Activated CD4-positive, alpha-beta memory T cell treated with anti-CD3 and anti-CD28 coated beads for 36 hours (primary cell): Measurements from ENCODE around the gene PLA2G5. TPM values are rescaled to one million over a fixed set of nuclear protein-coding genes. Genes with fewer than 3 reads are reported as not detected.

ENCODE experiments used
- CTCF ChIA-PET: fragments of 350-600 bp; sonication (Branson Sonifier 250); formaldehyde crosslinking; loops from one replicate; lab custom pipeline; 2021; ENCODE audit warnings: antibody characterized with exemption, inconsistent platforms; lab: Charles Lee
- POLR2A ChIA-PET: fragments of 350-600 bp; sonication (Branson Sonifier 250); formaldehyde crosslinking; loops from one replicate; lab custom pipeline; 2021; ENCODE audit warnings: antibody characterized with exemption; lab: Charles Lee
- DNase-seq: peaks from one replicate; pipeline ENCODE4 v3.0.0-alpha.2; 2020
- H3K27ac Mint-ChIP-seq: one replicate; pipeline ENCODE4 v1.8.0; 2021; ENCODE audit warnings: mixed read lengths
- H3K27me3 Mint-ChIP-seq: one replicate; pipeline ENCODE4 v1.8.0; 2021; ENCODE audit warnings: mixed read lengths
- H3K36me3 Mint-ChIP-seq: one replicate; pipeline ENCODE4 v1.8.0; 2021; ENCODE audit warnings: mixed read lengths
- H3K4me1 Mint-ChIP-seq: one replicate; pipeline ENCODE4 v1.8.0; 2021; ENCODE audit warnings: low read depth, mixed read lengths
- H3K4me3 Mint-ChIP-seq: one replicate; pipeline ENCODE4 v1.8.0; 2021; ENCODE audit warnings: mild to moderate bottlenecking, mixed read lengths
- H3K9me3 Mint-ChIP-seq: one replicate; pipeline ENCODE4 v1.8.0; 2021; ENCODE audit warnings: mixed read lengths
- intact Hi-C: fragments of 100-400 bp; cut with micrococcal nuclease; formaldehyde crosslinking; loops from one replicate; pipeline ENCODE4 v1.15.1; 2023
- total RNA-seq, 2 experiments: library from RNA; stranded (reverse); gene quantifications; one replicate each; pipeline ENCODE4 v1.2.3, GENCODE V29; 2021

Gene PLA2G5
- total RNA-seq, 2 experiments from 2014 or later: not detected

- DNase-seq: no peak
- H3K4me1 Mint-ChIP-seq: no peaks in the 10 kb centered on the region
- no peaks in the 10 kb centered on the region for H3K36me3 Mint-ChIP-seq
- intact Hi-C loops: no loop called here
- no peak overlapping the region for H3K4me3 Mint-ChIP-seq
- no peaks in the 10 kb centered on the region for H3K9me3 Mint-ChIP-seq
- CTCF ChIA-PET: interaction anchor here (1.2 to 1.8 kb wide), 2 partner anchors 19 to 100 kb away, joined by 3 to 4 read pairs; no protein-coding TSS in a partner anchor
- H3K27me3 Mint-ChIP-seq: no peaks in the 10 kb centered on the region
- POLR2A ChIA-PET: no interaction called here
- H3K27ac Mint-ChIP-seq: no peak overlapping the region
These were observed 25.8 kb downstream of the PLA2G5 start for GRCh38 chr1:20095564-20096434.

GRCh38 chr1:20096840-20097447, 26.9 kb downstream of the PLA2G5 start:
- intact Hi-C loops: no loop called here
- peaks cover 3% of the 10 kb centered on the region for H3K27me3 Mint-ChIP-seq
- CTCF ChIA-PET: interaction anchor here (1.2 to 1.8 kb wide), 2 partner anchors 18 to 99 kb away, joined by 3 to 4 read pairs; no protein-coding TSS in a partner anchor
- no peak overlapping the region for H3K27ac Mint-ChIP-seq
- no peak overlapping the region for H3K4me3 Mint-ChIP-seq
- DNase-seq: no peak
- POLR2A ChIA-PET: no interaction called here
- no peaks in the 10 kb centered on the region for H3K36me3 Mint-ChIP-seq
- H3K9me3 Mint-ChIP-seq: no peaks in the 10 kb centered on the region
- no peaks in the 10 kb centered on the region for H3K4me1 Mint-ChIP-seq

- CTCF ChIA-PET: interaction anchor here (1.1 to 1.6 kb wide), 3 partner anchors 14 to 53 kb away, joined by 3 to 4 read pairs (median 4); no protein-coding TSS in a partner anchor
- intact Hi-C loops: no loop called here
These were observed 29.5 kb downstream of the PLA2G5 start for GRCh38 chr1:20099533-20099932.

GRCh38 chr1:20100632-20101355, 30.8 kb downstream of the PLA2G5 start:
- intact Hi-C loops: loop anchor here (1.0 to 5.0 kb wide), 2 partner anchors 52 to 87 kb away; partner anchors contain the start of genes PLA2G2C and UBXN10
- Mint-ChIP-seq H3K9me3 (no peaks in the 10 kb centered on the region), H3K27me3 (peaks cover 3% of the 10 kb centered on the region), H3K4me3 (no peak overlapping the region), H3K4me1 (peaks cover 2% of the 10 kb centered on the region), H3K36me3 (no peaks in the 10 kb centered on the region), H3K27ac (no peak overlapping the region)
- POLR2A ChIA-PET: no interaction called here
- CTCF ChIA-PET: interaction anchor here (1.1 to 2.4 kb wide), 6 partner anchors 10 to 393 kb away, joined by 3 to 19 read pairs (median 4); no protein-coding TSS in a partner anchor
- peak; percentile 51 for DNase-seq

More at GRCh38 chr1:20099533-20099932, 29.5 kb downstream of the PLA2G5 start:
- POLR2A ChIA-PET: no interaction called here
- Mint-ChIP-seq H3K9me3 (no peaks in the 10 kb centered on the region), H3K36me3 (no peaks in the 10 kb centered on the region), H3K4me3 (no peak overlapping the region), H3K4me1 (peaks cover 2% of the 10 kb centered on the region), H3K27me3 (peaks cover 3% of the 10 kb centered on the region), H3K27ac (no peak overlapping the region)
- no peak for DNase-seq

- H3K27ac Mint-ChIP-seq: peak overlapping the region; percentile 6
- no peaks in the 10 kb centered on the region for H3K9me3 Mint-ChIP-seq
- no peak overlapping the region for H3K4me3 Mint-ChIP-seq
- no peaks in the 10 kb centered on the region for H3K36me3 Mint-ChIP-seq
- ChIA-PET CTCF (interaction anchor here (2.4 kb wide), 1 partner anchor 49 kb away, joined by 13 read pairs; no protein-coding TSS in a partner anchor), POLR2A (no interaction called here)
- intact Hi-C loops: loop anchor here (5.0 kb wide), 1 partner anchor 84 kb away; the partner anchor contains the start of genes PLA2G2C and UBXN10
- DNase-seq: no peak
- peaks cover 2% of the 10 kb centered on the region for H3K4me1 Mint-ChIP-seq
- peaks cover 3% of the 10 kb centered on the region for H3K27me3 Mint-ChIP-seq
These were observed 32.9 kb downstream of the PLA2G5 start for GRCh38 chr1:20102875-20103274.

- peaks cover 2% of the 10 kb centered on the region for H3K27me3 Mint-ChIP-seq
- H3K27ac Mint-ChIP-seq: no peak overlapping the region
- intact Hi-C loops: no loop called here
- no peaks in the 10 kb centered on the region for H3K36me3 Mint-ChIP-seq
- no peak for DNase-seq
- H3K9me3 Mint-ChIP-seq: no peaks in the 10 kb centered on the region
- no peak overlapping the region for H3K4me3 Mint-ChIP-seq
- ChIA-PET CTCF (no interaction called here), POLR2A (no interaction called here)
- H3K4me1 Mint-ChIP-seq: peaks cover 2% of the 10 kb centered on the region
These were observed 35.9 kb downstream of the PLA2G5 start for GRCh38 chr1:20105856-20106255.

GRCh38 chr1:20107351-20107750, 37.4 kb downstream of the PLA2G5 start:
- DNase-seq: no peak
- intact Hi-C loops: no loop called here
- POLR2A ChIA-PET: no interaction called here
- Mint-ChIP-seq H3K36me3 (no peaks in the 10 kb centered on the region), H3K4me3 (no peak overlapping the region), H3K4me1 (peaks cover 2% of the 10 kb centered on the region), H3K27ac (no peak overlapping the region), H3K9me3 (no peaks in the 10 kb centered on the region), H3K27me3 (peaks cover 3% of the 10 kb centered on the region)
- CTCF ChIA-PET: no interaction called here

- DNase-seq: no peak
- peaks cover 3% of the 10 kb centered on the region for H3K27me3 Mint-ChIP-seq
- H3K9me3 Mint-ChIP-seq: no peaks in the 10 kb centered on the region
- H3K36me3 Mint-ChIP-seq: no peaks in the 10 kb centered on the region
- peaks cover 2% of the 10 kb centered on the region for H3K4me1 Mint-ChIP-seq
- POLR2A ChIA-PET: no interaction called here
- CTCF ChIA-PET: no interaction called here
- H3K27ac Mint-ChIP-seq: no peak overlapping the region
- intact Hi-C loops: no loop called here
- H3K4me3 Mint-ChIP-seq: no peak overlapping the region
These were observed 37.8 kb downstream of the PLA2G5 start for GRCh38 chr1:20107796-20108195.

- peaks cover 5% of the 10 kb centered on the region for H3K27me3 Mint-ChIP-seq
- no peaks in the 10 kb centered on the region for H3K9me3 Mint-ChIP-seq
- ChIA-PET POLR2A (interaction anchor here (0.6 kb wide), 1 partner anchor 46 kb away, joined by 3 read pairs; no protein-coding TSS in a partner anchor), CTCF (no interaction called here)
- H3K36me3 Mint-ChIP-seq: no peaks in the 10 kb centered on the region
- H3K27ac Mint-ChIP-seq: no peak overlapping the region
- DNase-seq: no peak
- intact Hi-C loops: no loop called here
- no peaks in the 10 kb centered on the region for H3K4me1 Mint-ChIP-seq
- no peak overlapping the region for H3K4me3 Mint-ChIP-seq
These were observed 38.6 kb downstream of the PLA2G5 start for GRCh38 chr1:20108366-20109123.

GRCh38 chr1:20109223-20109856, 39.3 kb downstream of the PLA2G5 start:
- H3K9me3 Mint-ChIP-seq: no peaks in the 10 kb centered on the region
- H3K4me3 Mint-ChIP-seq: no peak overlapping the region
- POLR2A ChIA-PET: interaction anchor here (0.6 kb wide), 1 partner anchor 46 kb away, joined by 3 read pairs; no protein-coding TSS in a partner anchor
- CTCF ChIA-PET: no interaction called here
- H3K27ac Mint-ChIP-seq: no peak overlapping the region
- DNase-seq: peak; percentile 11
- intact Hi-C loops: no loop called here
- H3K36me3 Mint-ChIP-seq: no peaks in the 10 kb centered on the region
- H3K27me3 Mint-ChIP-seq: peaks cover 9% of the 10 kb centered on the region
- H3K4me1 Mint-ChIP-seq: no peaks in the 10 kb centered on the region

GRCh38 chr1:20110679-20111078, 40.7 kb downstream of the PLA2G5 start:
- no peak for DNase-seq
- CTCF ChIA-PET: interaction anchor here (1.2 kb wide), 1 partner anchor 9 kb away, joined by 4 read pairs; no protein-coding TSS in a partner anchor
- Mint-ChIP-seq H3K9me3 (no peaks in the 10 kb centered on the region), H3K4me3 (no peak overlapping the region), H3K27me3 (peaks cover 10% of the 10 kb centered on the region), H3K4me1 (no peaks in the 10 kb centered on the region), H3K36me3 (no peaks in the 10 kb centered on the region), H3K27ac (no peak overlapping the region)
- POLR2A ChIA-PET: no interaction called here
- intact Hi-C loops: no loop called here
